ENCODE data around the gene NGLY1.

NGLY1 gene

DNA sequence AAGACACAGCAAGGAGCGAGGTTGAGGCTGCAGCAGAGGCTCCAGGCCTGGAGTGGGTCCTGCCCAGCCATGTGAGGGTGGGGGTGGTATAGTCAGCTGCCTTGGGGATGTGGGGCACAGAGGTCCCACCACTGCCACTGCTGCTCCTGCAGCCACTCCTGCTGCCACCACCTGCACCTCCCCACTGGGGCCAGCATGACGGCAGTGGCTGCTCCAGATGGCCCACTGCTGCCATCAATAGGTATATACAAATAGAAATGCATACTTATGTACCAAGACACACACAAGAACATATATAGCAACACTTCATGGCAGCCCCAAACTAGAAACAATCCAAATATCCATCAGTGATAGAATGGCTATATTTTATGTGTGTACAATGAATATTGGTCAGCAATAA lies 108.6 kb downstream of the NGLY1 start:
- H3K4me3 ChIP-seq = no peak overlapping the region
- no peaks in the 10 kb centered on the region for H3K27me3 ChIP-seq
- no peak overlapping the region for H3K9ac ChIP-seq
- H3K27ac ChIP-seq = 0 out of 2 replicates have a peak overlapping the region, but pooled peaks have one; percentile 14
- H3K36me3 ChIP-seq = peaks cover 22% of the 10 kb centered on the region
- peaks cover 39% of the 10 kb centered on the region for H3K9me3 ChIP-seq
- peak overlapping the region; percentile 16; the same call in 1 of the 2 replicates for H3K4me2 ChIP-seq
- H3K4me1 ChIP-seq = peaks cover 21% of the 10 kb centered on the region
- no peak for TF ChIP-seq Cebpa-rat (IDR thresholded peaks at IDR 0.05)
- H4K20me1 ChIP-seq = no peaks in the 10 kb centered on the region

DNA sequence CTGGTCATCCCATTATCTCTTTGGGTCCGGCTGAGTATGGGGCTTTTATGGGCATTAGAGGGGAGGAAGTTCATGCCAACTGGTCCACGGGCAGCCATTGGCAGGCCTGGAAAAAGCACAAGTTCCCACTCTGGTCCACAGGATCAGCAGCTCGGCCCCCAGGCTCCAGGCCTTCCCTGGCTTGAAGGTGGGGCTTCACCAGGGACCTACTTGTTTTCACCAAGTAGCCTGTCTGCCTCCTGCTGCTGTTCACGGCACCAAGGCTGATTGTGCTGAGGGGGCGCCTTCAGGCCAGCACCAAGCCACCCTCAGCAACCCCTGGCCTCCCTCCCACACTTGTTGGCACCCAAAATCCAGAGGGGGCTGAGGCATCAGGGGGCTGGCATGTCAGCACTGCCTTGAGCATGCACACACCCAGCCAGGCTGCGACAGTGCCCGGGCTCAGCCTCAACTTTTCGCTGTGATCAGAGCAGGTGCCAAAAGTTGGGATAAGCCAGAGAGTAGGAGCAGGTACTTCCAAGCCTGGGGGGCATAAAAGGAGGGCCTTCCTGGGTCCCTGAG lies 109.4 kb downstream of the NGLY1 start:
- no peak for TF ChIP-seq Cebpa-rat (IDR thresholded peaks at IDR 0.05)
- H3K27me3 ChIP-seq = no peaks in the 10 kb centered on the region
- no peak overlapping the region for H3K4me2 ChIP-seq
- H4K20me1 ChIP-seq = no peaks in the 10 kb centered on the region
- H3K4me1 ChIP-seq = peaks cover 29% of the 10 kb centered on the region
- peaks cover 39% of the 10 kb centered on the region for H3K9me3 ChIP-seq
- H3K36me3 ChIP-seq = peaks cover 22% of the 10 kb centered on the region
- H3K4me3 ChIP-seq = peak overlapping the region; percentile 31
- no peak overlapping the region for H3K9ac ChIP-seq
- H3K27ac ChIP-seq = no peak overlapping the region

Data from BLaER1 (cell line).